TTC549 (cell line): ENCODE measurements around the gene CAMTA1.
"Not testable (repeated sequence)": the region's sequence is repeated elsewhere in the genome, so short reads cannot be mapped to it uniquely, and the experiment has no call there.

ENCODE experiments used
- FAIRE-seq: peaks from 2 replicates; lab custom pipeline; 2012; peaks lifted over from hg19 to GRCh38; lab: Jason Lieb, UNC

CAMTA1 gene

GRCh38 chr1:7594714-7595295 lies 809.6 kb downstream of the CAMTA1 start:
- no peak for FAIRE-seq

- FAIRE-seq: no peak
Measured at GRCh38 chr1:7595336-7595735, 810.1 kb downstream of the CAMTA1 start.

DNA sequence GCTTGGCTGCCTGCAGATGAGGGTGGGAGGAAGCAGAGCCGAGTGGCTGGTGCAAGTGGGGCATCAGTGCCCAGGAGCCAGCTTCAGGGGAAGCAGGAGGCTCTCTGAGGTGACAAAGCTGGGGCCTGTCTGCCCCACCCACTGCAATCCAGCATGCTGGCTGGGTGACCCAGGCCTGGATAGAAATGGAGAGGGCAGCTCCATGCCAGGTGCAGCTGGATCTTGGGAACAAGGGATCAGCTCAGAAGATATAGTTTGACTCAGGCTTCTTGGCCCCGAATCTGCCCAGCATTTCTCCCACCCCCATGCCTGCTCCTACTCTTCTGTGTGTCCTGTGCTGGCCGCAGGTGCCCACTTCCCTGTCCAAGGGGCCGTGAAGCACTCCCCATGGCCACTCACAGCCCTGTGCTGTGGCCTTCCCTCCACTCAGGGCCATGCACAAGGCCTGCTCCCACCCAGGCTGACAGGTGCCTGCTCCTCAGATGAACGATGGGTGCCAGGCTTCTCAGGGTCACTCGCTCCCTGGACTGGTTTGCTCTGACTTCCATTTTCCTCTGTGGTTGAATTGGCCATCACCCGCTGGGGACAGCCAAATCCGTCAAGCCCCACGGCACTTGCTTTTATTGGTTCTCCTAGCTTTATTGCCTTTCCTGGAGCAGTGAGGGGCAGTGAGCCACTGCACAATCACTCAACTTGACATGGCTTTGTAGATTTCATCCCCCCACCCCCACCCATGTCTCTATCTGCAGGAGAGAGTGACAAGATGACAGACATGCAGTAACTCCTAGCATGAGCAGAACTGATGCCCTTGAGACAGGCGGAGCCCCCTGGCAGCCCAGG lies 811.1 kb downstream of the CAMTA1 start:
- no peak for FAIRE-seq

GRCh38 chr1:7598058-7598457 lies 812.8 kb downstream of the CAMTA1 start:
- FAIRE-seq: not testable (repeated sequence)

- not testable (repeated sequence) for FAIRE-seq
Measured at GRCh38 chr1:7604906-7605305, 819.7 kb downstream of the CAMTA1 start.

DNA sequence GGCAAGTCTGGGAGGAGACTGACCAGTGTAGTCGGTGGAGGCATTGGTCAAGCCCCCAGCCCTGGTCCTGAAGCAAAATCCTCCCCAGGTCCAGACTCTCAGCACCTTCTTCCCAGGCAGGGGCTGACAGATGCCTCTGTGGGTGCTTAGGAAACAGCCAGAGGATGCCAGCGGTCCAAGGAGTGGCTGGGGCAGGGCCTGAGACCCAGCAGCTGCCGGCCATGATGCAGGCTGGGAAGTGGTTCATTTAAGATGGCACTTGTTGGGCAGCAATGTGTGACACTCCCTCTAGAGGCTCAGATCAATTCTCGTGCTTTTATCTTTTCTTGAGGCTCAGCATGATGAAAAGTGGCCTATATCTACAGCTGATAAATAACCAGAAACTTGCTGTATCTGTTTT lies 820.8 kb downstream of the CAMTA1 start:
- no peak for FAIRE-seq

GRCh38 chr1:7607097-7607496 lies 821.8 kb downstream of the CAMTA1 start:
- FAIRE-seq: no peak

GRCh38 chr1:7608628-7609305 lies 823.5 kb downstream of the CAMTA1 start:
- no peak for FAIRE-seq

DNA sequence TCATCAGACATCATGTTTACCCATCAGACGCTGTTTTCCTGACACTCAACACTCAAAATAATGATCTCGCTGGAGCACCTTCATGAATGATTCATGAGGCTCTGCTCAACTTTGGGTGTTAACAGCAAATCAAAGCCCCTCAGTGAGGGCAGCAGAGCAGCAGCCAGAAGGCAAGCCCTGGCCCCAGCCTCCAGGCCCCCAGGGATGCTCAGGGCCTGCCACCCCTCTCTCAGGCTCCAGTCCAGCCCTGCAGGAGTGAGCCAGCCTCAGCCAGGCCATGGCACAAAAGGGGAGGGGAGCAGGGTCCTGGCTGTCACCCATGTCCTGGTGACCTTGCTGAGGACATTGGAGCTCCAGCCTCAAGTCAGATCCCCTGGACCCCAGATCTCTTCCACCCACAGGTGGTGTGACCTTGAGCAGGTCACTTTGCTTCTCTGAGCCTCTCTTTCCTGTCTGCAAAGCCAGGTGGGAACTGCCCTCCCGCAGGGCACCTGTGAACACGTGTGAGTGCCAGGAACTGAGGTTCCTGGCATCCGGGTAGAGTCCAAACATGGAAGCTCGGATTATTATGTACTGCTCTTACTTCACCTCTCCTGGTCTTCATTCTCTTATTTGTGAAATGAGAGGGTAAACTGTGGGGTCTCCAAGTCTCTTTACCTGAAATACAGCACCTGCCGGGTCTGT lies 824.2 kb downstream of the CAMTA1 start:
- no peak for FAIRE-seq

DNA sequence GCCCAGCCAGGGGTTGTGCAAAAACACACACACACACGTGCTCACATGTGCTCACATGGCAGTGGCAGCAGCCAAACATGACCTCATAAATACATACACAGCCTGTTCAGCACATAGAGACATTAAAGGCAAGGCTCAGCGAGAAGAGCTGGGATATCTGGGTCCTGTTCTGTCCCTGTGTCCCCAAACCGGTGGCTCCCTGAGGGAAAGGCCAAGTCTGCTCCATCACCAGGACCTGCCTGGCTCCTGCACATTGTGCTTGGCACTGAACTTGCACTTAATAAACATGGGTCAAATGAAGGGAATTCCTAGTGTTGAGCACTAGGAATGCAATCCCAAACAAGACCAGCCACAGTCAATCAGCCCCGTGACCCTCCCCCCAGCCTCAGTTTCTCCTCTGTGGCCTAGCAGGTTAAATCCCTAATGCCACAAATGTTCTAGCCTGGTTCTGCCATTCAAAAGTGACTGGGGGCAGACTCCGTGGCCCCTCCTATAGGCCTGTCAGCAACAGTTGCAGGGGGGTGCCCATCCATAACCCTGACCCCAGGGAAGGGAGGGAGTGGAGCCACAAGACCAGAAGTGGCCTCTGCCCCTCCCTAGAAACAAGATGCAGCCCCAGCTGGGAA lies 825.0 kb downstream of the CAMTA1 start:
- no peak for FAIRE-seq

DNA sequence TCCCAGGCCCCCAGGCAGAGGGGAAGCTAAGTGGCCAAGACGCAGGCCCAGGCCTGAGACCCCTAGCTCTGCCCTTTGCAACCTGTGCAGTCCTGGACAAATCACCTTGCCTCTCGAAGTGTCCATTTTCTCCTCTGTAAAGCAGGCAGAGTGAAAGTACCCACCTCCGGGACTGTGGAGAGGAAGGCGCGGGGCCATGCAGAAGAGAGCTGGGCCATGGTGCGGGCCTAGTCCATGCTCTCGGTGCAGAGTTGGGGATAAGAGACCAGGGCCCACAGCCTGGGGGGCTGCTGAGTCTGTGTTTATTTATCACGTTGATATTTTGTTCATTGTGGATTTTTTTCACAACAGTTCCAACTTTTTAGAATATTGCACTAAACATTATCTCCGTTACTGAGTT lies 825.7 kb downstream of the CAMTA1 start:
- FAIRE-seq: no peak

- FAIRE-seq: no peak
Measured at GRCh38 chr1:7611421-7612010, 826.3 kb downstream of the CAMTA1 start.

GRCh38 chr1:7613106-7613850 lies 828.0 kb downstream of the CAMTA1 start:
- FAIRE-seq: no peak

- FAIRE-seq: no peak
Measured at GRCh38 chr1:7613851-7614205, 828.6 kb downstream of the CAMTA1 start.

DNA sequence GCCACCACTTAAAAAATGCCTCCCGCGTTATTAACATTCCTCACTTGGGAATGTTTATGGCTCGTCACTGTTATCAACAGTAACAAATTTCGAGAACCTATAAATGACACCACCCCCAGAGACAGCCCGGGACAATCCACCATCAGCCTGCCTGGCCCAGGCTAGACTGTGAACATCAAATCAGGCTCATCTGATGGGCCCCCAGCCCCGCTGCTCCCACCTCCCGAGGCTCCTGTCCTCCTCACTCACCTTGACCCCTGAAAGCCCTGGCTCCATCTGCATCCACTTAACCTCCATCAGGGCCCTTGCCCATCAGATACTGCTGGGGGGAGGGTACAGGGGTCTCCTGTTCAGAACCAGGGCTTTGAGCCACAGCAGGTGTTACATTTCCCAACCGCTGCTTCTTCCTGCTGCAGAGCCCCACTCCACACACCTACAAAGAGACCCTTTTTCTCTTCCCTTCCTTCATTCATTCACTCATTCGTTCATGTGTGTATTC lies 829.4 kb downstream of the CAMTA1 start:
- no peak for FAIRE-seq

DNA sequence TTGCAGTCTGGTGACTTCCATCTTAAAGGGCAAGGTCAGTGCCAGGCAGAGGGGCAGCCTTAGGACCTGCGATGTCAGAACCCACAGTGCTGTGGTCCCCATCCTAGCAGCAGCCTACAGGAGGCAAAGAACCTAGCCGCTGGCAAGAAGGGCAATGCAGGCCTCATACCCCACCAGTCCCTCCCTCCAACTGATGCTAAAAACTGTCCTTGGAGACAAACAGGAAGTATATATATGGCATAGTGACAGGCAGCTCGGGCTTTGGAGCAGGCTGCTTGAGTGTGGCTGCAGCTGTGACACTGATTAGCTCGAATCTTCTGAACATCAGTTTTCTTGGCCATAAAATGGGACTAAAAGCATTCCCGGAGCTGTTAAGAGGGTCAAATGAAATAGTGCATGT lies 829.9 kb downstream of the CAMTA1 start:
- no peak for FAIRE-seq

- FAIRE-seq: no peak
Measured at GRCh38 chr1:7616076-7616832, 831.0 kb downstream of the CAMTA1 start.

- FAIRE-seq: no peak
Measured at GRCh38 chr1:7616953-7617352, 831.7 kb downstream of the CAMTA1 start.

- no peak for FAIRE-seq
Measured at GRCh38 chr1:7617826-7618225, 832.6 kb downstream of the CAMTA1 start.

GRCh38 chr1:7620196-7620595 lies 834.9 kb downstream of the CAMTA1 start:
- FAIRE-seq: no peak
